ENCODE data around the gene TMEM185B.
"Not testable (repeated sequence)": the region's sequence is repeated elsewhere in the genome, so short reads cannot be mapped to it uniquely, and the experiment has no call there.

The TMEM185B gene

GRCh38 chr2:120204945-120205670 is 18.1 kb downstream of the TMEM185B start:
- DNase-seq, result no peak

DNA sequence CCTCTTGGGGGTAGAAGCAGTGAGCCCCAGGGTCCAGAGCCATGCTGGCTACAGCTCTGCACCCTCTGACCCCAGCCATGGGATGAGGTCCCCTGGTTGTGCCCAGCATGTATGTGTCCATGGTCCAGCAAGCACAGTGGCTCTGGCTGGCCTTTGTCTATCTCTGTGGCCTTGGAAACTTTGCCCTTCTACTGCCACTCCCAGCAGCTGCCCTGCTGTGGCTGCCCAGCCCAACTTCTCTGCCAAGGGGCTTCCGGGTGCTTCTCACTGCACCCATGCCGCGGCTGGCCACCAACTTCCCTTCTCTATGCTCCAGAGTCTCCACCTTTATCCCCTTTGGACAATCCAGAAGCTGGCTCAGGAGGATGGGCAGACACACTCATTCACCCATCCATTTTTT is 18.8 kb downstream of the TMEM185B start:
- no peak for DNase-seq

GRCh38 chr2:120204022-120204405 is 19.2 kb downstream of the TMEM185B start:
- DNase-seq, result no peak

GRCh38 chr2:120203251-120204021 is 19.8 kb downstream of the TMEM185B start:
- DNase-seq, result no peak

DNA sequence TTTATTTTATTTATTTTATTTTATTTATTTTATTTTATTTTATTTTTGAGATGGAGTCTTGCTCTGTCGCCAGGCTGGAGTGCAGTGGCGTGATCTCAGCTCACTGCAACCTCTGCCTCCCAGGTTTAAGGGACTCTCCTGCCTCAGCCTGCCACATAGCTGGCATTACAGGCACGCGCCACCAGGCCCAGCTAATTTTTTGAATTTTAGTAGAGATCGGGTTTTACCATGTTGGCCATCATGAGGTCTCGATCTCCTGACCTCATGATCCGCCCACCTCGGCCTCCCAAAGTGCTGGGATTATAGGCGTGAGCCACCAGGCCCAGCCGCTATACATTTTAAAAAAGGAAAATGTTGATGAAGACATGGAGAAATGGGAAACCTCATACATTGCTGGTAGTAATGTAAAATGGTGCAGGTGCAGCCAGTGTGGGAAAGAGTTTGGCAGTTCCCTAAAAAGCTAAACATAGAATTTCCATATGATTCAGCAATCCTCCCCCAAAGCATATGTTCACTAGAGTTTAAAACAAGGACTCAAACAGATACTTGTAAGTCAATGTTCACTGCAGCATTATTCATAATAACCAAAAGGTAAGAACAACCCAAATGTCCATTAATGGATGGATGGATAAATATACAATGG is 23.3 kb downstream of the TMEM185B start:
- not testable (repeated sequence) for DNase-seq

DNA sequence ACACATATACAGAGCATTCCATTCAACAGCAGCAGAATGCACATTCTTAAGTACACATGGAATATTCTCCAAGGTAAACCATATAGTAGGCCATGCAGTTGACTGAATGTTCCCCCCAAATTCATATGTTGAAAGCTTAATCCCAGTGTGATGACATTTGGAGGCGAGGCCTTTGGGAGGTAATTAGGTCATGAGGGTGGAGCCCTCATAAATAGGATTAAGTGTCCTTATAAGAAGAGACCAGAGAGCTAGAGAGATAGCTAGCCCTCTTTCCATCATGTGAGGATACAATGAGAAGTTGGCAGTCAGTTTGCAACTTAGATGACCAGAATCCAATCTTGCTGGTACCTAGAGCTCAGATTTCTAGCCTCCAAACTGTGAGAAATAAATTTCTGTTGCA is 27.6 kb downstream of the TMEM185B start:
- DNase-seq, result no peak

DNA sequence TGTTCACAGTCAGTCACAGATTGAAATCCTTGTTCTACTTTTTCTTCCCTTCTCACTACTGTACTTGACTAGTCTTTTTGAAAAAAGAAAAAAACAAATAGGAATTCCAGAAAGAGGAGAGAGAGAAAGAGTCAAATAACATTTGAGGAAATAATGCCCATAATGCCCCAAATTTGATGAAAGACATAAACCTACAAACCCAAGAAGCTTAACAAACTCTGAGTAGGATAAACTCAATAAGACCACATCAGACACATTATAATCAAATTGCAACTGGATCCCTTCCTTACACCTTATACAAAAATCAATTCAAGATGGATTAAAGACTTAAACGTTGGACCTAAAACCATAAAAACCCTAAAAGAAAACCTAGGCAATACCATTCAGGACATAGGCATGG is 30.9 kb downstream of the TMEM185B start:
- DNase-seq, result no peak

- DNase-seq, result no peak
These were observed 34.0 kb downstream of the TMEM185B start for GRCh38 chr2:120189189-120189588.

- DNase-seq, result no peak
These were observed 41.1 kb downstream of the TMEM185B start for GRCh38 chr2:120182019-120182560.

GRCh38 chr2:120180066-120180465 is 43.1 kb downstream of the TMEM185B start:
- no peak for DNase-seq

- DNase-seq, result no peak
These were observed 43.8 kb downstream of the TMEM185B start for GRCh38 chr2:120179396-120179795.

DNA sequence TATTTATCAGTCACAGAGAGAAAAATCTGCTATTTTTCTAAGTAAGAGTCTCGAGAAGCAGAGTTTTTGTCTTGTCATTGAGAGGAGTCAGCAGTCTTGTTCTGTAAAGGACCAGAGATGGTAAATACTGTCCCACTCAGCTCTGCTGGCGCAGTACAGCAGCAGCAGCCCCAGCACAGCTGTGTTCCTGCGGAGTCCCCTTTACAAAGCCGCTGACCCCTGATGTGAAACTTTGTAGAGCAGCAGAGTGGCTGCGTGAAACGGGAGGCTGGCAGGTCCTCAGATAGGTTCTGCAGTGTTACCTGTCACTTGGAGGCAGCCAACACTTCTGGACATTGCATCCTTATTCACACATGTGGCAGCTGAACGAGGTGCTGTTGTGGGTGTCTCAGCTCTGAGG is 45.2 kb downstream of the TMEM185B start:
- no peak for DNase-seq

GRCh38 chr2:120177001-120177621 is 46.1 kb downstream of the TMEM185B start:
- DNase-seq, result peak; percentile 85

DNA sequence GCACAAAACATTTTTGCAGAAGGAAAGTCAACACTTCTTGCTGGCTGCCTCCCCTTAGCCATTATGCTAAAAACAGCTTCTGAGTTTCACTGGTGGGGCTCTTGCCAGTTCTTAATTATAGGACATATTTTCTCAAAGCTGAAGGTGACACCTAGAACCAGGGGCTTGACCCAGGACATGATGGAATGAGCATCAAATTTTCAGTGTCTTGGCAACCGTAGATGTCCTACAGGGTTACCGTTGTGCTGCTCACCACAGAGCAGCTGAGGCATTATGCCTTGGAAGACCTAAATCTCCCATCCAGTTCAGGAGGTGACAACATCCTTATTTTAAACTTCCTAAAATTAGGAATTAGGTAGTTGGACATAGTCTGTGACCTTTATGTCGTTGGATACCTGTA is 46.7 kb downstream of the TMEM185B start:
- DNase-seq, result no peak

DNA sequence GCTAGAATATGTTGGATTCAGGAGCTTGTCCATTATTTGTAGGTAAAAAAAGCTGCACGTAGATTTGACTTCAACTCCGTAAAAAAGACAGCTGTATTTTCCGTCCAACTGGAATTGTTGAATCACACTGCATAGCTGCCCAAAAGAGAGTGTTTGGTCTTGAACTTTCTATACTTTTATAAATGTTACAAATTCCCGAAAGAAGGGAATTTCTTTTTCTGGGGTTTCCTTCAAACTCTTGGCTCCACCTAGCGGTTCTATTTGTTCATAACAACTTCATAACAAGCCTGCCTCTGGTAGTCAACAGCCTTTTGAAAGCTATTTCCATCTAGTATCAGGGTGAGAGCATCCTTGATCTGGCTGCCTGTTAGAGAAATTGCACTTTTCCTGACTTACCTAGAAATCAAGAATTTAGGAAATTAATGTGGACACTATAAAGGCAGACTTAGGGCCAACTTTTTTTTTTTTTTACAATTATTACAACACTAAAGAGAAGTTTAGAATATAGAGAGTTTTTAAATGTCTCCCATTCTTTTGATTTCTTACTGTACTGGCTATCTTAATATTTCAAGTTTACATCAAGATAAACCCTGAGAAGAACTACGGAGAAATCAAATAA is 48.1 kb downstream of the TMEM185B start:
- no peak for DNase-seq

Data from activated CD4-positive, alpha-beta T cell treated with anti-CD3 and anti-CD28 coated beads for 48 hours (primary cell).